Sigmoid colon (tissue), 7 donors: ENCODE results near the gene KRT3. TPM values are rescaled to one million over a fixed set of nuclear protein-coding genes. Genes with fewer than 3 reads are reported as not detected.
"Not testable (repeated sequence)": the region's sequence is repeated elsewhere in the genome, so short reads cannot be mapped to it uniquely, and the experiment has no call there.

Source experiments
- DNase-seq: peaks from one replicate; pipeline ENCODE4 v3.0.0-alpha.2; 2019
- H3K27ac ChIP-seq, 4 donors: fragments of 200-600 bp; sonication (generic); one replicate each; pipeline ENCODE4 v1.5.1; 2016 to 2019; ENCODE audit warnings: mild to moderate bottlenecking in 1 of 4
- H3K27me3 ChIP-seq, 3 donors: fragments of 200-600 bp; sonication (generic); one replicate each; pipeline ENCODE4 v1.5.1; 2019; ENCODE audit warnings: mild to moderate bottlenecking in 1 of 3
- H3K36me3 ChIP-seq, 4 donors: fragments of 200-600 bp; sonication (generic); one replicate each; pipeline ENCODE4 v1.5.1; 2016 to 2019
- H3K4me1 ChIP-seq, 4 donors: fragments of 200-600 bp; sonication (generic); one replicate each; pipeline ENCODE4 v1.5.1; 2017 to 2019
- H3K4me3 ChIP-seq, 4 donors: fragments of 200-600 bp; sonication (generic); one replicate each; pipeline ENCODE4 v1.5.1; 2017 to 2019; ENCODE audit warnings: mild to moderate bottlenecking in 2 of 4, moderate library complexity in 1 of 4
- H3K9me3 ChIP-seq, 4 donors: fragments of 200-600 bp in 3 of 4; sonication (generic) in 3 of 4; one replicate each; pipeline versions ENCODE4 v1.5.1 to v1.6.1; 2013 to 2019
- EP300 ChIP-seq, 4 donors: sonication (generic); formaldehyde crosslinking; IDR thresholded peaks; one replicate each; pipeline ENCODE4 v1.6.1; 2017; ENCODE audit warnings: antibody characterized with exemption in 4 of 4
- POLR2A ChIP-seq, 2 donors: fragments of 450-650 bp; IDR thresholded peaks; one replicate each; pipeline ENCODE4 v1.6.1; 2016; ENCODE audit warnings: antibody characterized with exemption in 2 of 2, mild to moderate bottlenecking in 2 of 2, moderate library complexity in 2 of 2
- POLR2AphosphoS5 ChIP-seq, 4 donors: sonication (generic); formaldehyde crosslinking; IDR thresholded peaks; one replicate each; pipeline ENCODE4 v1.6.1; 2017; ENCODE audit warnings: antibody characterized with exemption in 4 of 4
- WGBS, 2 donors: extraction: QIAGEN DNeasy Blood & Tissue Kit; methylation state at CpG; one replicate each; pipeline ENCODE4 v1.1.7; 2013; 5-methylcytosine and 5-hydroxymethylcytosine counted together
- intact Hi-C: fragments of 100-400 bp; cut with DNase I; formaldehyde crosslinking; loops from one replicate; pipeline ENCODE4 v1.15.1; 2023
- polyA plus RNA-seq, 3 donors: library from polyadenylated mRNA; stranded (reverse); fragments of 200-250 nt; gene quantifications; one replicate each; pipeline ENCODE4 v1.2.3, GENCODE V29; 2013
- total RNA-seq, 4 donors: library from RNA; depleted of rRNA; stranded (reverse); fragments of >200 nt; gene quantifications; one replicate each; pipeline ENCODE4 v1.1.0, GENCODE V29; 2016
- TF ChIP-seq, protein P1 (sequence below), 4 experiments: fragments of 450-650 bp in 3 of 4; fragments of 200-600 bp in 1 of 4; IDR thresholded peaks; one replicate each; pipeline ENCODE4 v1.5.1; 2016 to 2019; ENCODE audit warnings: antibody characterized with exemption in 4 of 4, mild to moderate bottlenecking in 3 of 4, moderate library complexity in 2 of 4
- donor health status: healthy with polysubstance abuse.
- donor health status: Bipolar disorder and iron deficiency.
- donor health status: healthy.

KRT3 gene
- total and polyA plus RNA-seq, 7 donors, result not detected

- no peaks in the 10 kb centered on the region for H3K27me3 ChIP-seq
- H3K4me1 ChIP-seq, result no peaks in the 10 kb centered on the region
Measured at GRCh38 chr12:52754135-52754534, 41.8 kb downstream of the KRT3 start.

DNA sequence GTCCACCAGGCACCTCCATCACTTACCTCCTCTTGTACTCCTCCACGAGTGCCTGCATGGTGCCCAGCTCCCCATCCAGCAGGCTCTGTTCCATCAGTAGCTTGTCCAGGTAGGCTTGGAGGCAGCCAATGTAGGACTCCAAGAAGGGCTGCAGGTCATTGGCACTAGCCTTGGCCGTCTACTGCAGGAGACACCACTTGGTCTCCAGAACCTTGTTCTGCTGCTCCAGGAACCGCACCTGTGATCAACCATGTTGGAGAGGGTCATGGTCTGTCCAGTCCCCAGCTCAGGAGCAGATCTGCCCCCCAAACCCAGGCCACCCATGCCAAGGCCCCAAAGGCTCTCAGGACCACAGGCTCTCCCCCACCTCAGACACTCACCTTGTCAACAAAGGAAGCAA, 42.6 kb downstream of the KRT3 start:
- 78 to 88% methylated on average over 3 of the region's 3 CpGs for WGBS, 2 donors
- no peak overlapping the region for H3K27ac ChIP-seq
- intact Hi-C loops, result no loop called here

More at GRCh38 chr12:52754135-52754534, 41.8 kb downstream of the KRT3 start:
- H3K9me3 ChIP-seq, result no peaks in the 10 kb centered on the region
- no peaks in the 10 kb centered on the region for H3K36me3 ChIP-seq
- no peak overlapping the region for H3K4me3 ChIP-seq
- TF ChIP-seq, protein P1, sequence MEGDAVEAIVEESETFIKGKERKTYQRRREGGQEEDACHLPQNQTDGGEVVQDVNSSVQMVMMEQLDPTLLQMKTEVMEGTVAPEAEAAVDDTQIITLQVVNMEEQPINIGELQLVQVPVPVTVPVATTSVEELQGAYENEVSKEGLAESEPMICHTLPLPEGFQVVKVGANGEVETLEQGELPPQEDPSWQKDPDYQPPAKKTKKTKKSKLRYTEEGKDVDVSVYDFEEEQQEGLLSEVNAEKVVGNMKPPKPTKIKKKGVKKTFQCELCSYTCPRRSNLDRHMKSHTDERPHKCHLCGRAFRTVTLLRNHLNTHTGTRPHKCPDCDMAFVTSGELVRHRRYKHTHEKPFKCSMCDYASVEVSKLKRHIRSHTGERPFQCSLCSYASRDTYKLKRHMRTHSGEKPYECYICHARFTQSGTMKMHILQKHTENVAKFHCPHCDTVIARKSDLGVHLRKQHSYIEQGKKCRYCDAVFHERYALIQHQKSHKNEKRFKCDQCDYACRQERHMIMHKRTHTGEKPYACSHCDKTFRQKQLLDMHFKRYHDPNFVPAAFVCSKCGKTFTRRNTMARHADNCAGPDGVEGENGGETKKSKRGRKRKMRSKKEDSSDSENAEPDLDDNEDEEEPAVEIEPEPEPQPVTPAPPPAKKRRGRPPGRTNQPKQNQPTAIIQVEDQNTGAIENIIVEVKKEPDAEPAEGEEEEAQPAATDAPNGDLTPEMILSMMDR (IDR thresholded peaks at IDR 0.05), result no peak
- TF ChIP-seq EP300 (IDR thresholded peaks at IDR 0.05) (no peak), POLR2AphosphoS5 (IDR thresholded peaks at IDR 0.05) (no peak), POLR2A (IDR thresholded peaks at IDR 0.05) (no peak)
- no peak overlapping the region for H3K27ac ChIP-seq
- DNase-seq, result no peak
- intact Hi-C loops, result no loop called here

DNA sequence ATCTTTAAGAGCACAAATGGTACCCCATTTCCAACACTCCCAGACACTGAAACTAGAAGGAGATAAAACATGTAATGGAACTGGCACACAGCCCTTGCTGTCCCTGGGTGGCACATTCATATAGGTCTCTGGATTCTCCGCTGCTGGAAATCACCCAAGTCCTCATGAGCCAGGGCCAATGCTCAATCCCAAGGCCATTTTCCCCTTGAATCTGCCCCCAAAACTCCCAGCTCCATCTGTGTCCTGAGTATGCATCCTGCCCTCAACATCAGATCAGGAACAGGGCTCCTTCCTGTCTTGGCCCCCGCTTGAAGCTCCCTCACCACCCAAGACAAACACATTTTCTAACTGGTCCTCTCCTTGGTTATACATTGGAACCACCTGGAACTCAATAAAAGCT, 43.4 kb downstream of the KRT3 start:
- no peaks in the 10 kb centered on the region for H3K36me3 ChIP-seq
- no peak overlapping the region for H3K4me3 ChIP-seq
- intact Hi-C loops, result no loop called here
- no peaks in the 10 kb centered on the region for H3K27me3 ChIP-seq
- TF ChIP-seq EP300 (IDR thresholded peaks at IDR 0.05) (no peak), POLR2AphosphoS5 (IDR thresholded peaks at IDR 0.05) (no peak), POLR2A (IDR thresholded peaks at IDR 0.05) (no peak)
- TF ChIP-seq, protein P1 (IDR thresholded peaks at IDR 0.05), result no peak
- no peaks in the 10 kb centered on the region for H3K9me3 ChIP-seq
- no peaks in the 10 kb centered on the region for H3K4me1 ChIP-seq
- 84 to 87% methylated on average over 2 of the region's 2 CpGs for WGBS, 2 donors
- no peak for DNase-seq
- no peak overlapping the region for H3K27ac ChIP-seq

More for the DNA sequence above, 42.6 kb downstream of the KRT3 start:
- Histone ChIP-seq H3K9me3 (no peaks in the 10 kb centered on the region), H3K36me3 (no peaks in the 10 kb centered on the region), H3K4me3 (no peak overlapping the region), H3K4me1 (no peaks in the 10 kb centered on the region), H3K27me3 (no peaks in the 10 kb centered on the region)
- no peak for DNase-seq
- TF ChIP-seq EP300 (IDR thresholded peaks at IDR 0.05), result no peak
- TF ChIP-seq POLR2A (IDR thresholded peaks at IDR 0.05), result no peak
- TF ChIP-seq, protein P1 (IDR thresholded peaks at IDR 0.05), result no peak
- TF ChIP-seq POLR2AphosphoS5 (IDR thresholded peaks at IDR 0.05), result no peak

GRCh38 chr12:52751795-52752194, 44.1 kb downstream of the KRT3 start:
- Histone ChIP-seq H3K4me1 (no peaks in the 10 kb centered on the region), H3K27ac (no peak overlapping the region), H3K4me3 (no peak overlapping the region), H3K36me3 (no peaks in the 10 kb centered on the region), H3K27me3 (no peaks in the 10 kb centered on the region), H3K9me3 (no peaks in the 10 kb centered on the region)
- no peak for DNase-seq
- intact Hi-C loops, result no loop called here
- TF ChIP-seq, protein P1 (IDR thresholded peaks at IDR 0.05), result no peak

- intact Hi-C loops, H3K27me3 ChIP-seq, H3K36me3 ChIP-seq, H3K4me1 ChIP-seq, H3K27ac ChIP-seq, H3K4me3 ChIP-seq, H3K9me3 ChIP-seq, DNase-seq: not testable (repeated sequence)
- WGBS, 2 donors, result 13 to 56% methylated on average over 3 of the region's 3 CpGs
Measured at GRCh38 chr12:52750532-52750931, 45.4 kb downstream of the KRT3 start.
